Fibroblast of lung (primary cell): Measurements from ENCODE around the gene DDAH2. TPM values are rescaled to one million over a fixed set of nuclear protein-coding genes. Genes with fewer than 3 reads are reported as not detected.

ENCODE experiments used
- DNase-seq, 2 donors: peaks; one replicate each; pipeline versions ENCODE4 v3.0.0 to v3.0.0-alpha.2; 2010; ENCODE audit warnings: low read depth in 2 of 2
- H2AFZ ChIP-seq: 2 replicates; pipeline ENCODE4 v1.5.1; 2012; ENCODE audit warnings: low read length, control low read depth, inconsistent platforms
- H3K27ac ChIP-seq: 2 replicates; pipeline ENCODE4 v1.5.1; 2011; ENCODE audit warnings: low read length, control low read depth; ENCODE audit not compliant: insufficient read depth
- H3K27me3 ChIP-seq: 2 replicates; pipeline ENCODE4 v1.5.1; 2011; ENCODE audit warnings: mild to moderate bottlenecking, low read length; ENCODE audit not compliant: control insufficient read depth, insufficient read depth
- H3K36me3 ChIP-seq: 2 replicates; pipeline ENCODE4 v1.5.1; 2011; ENCODE audit warnings: low read length; ENCODE audit not compliant: control insufficient read depth, insufficient read depth
- H3K4me1 ChIP-seq: 2 replicates; pipeline ENCODE4 v1.5.1; 2011; ENCODE audit warnings: low read length; ENCODE audit not compliant: control insufficient read depth, insufficient read depth; ENCODE audit errors: extremely low read depth
- H3K4me2 ChIP-seq: 2 replicates; pipeline ENCODE4 v1.5.1; 2011; ENCODE audit warnings: low read length, control low read depth; ENCODE audit not compliant: insufficient read depth; ENCODE audit errors: extremely low read depth
- H3K4me3 ChIP-seq, 4 experiments: fragments of 200-600 bp in 1 of 4; sonication (generic) in 1 of 4; replicated peaks in 1 of 4; 2 replicates each; pipeline ENCODE4 v1.5.1; 2011 to 2016; ENCODE audit warnings: low read length in 4 of 4, low read depth in 3 of 4, mild to moderate bottlenecking in 3 of 4, control low read depth in 2 of 4, inconsistent platforms in 1 of 4, mixed read lengths in 1 of 4; ENCODE audit not compliant: insufficient read depth in 1 of 4; ENCODE audit errors: control extremely low read depth in 1 of 4
- H3K79me2 ChIP-seq: 2 replicates; pipeline ENCODE4 v1.5.1; 2012; ENCODE audit warnings: mild to moderate bottlenecking, low read length, inconsistent platforms; ENCODE audit not compliant: control insufficient read depth, insufficient read depth
- H3K9ac ChIP-seq: 2 replicates; pipeline ENCODE4 v1.5.1; 2011; ENCODE audit warnings: mild to moderate bottlenecking, low read length, control low read depth; ENCODE audit not compliant: insufficient read depth
- H3K9me3 ChIP-seq: 2 replicates; pipeline ENCODE4 v1.5.1; 2012; ENCODE audit warnings: low read depth, low read length; ENCODE audit not compliant: control insufficient read depth, insufficient read depth
- H4K20me1 ChIP-seq: 2 replicates; pipeline ENCODE4 v1.5.1; 2011; ENCODE audit warnings: low read length; ENCODE audit not compliant: control insufficient read depth, insufficient read depth; ENCODE audit errors: extremely low read depth
- CTCF ChIP-seq, 2 donors: IDR thresholded peaks in 1 of 2; conservative IDR thresholded peaks in 1 of 2; 1 replicate in 1 of 2; 2 replicates in 1 of 2; pipeline ENCODE4 v1.5.1; 2011 to 2012; ENCODE audit warnings: low read length in 2 of 2, control low read depth in 1 of 2, inconsistent platforms in 1 of 2, low read depth in 1 of 2, mild to moderate bottlenecking in 1 of 2
- EZH2 ChIP-seq: IDR thresholded peaks from 2 replicates; pipeline ENCODE4 v1.5.1; 2012; ENCODE audit warnings: low read length, control low read depth, mild to moderate bottlenecking; ENCODE audit errors: missing control alignments
- polyA plus RNA-seq, 2 donors: library from polyadenylated mRNA; depleted of rRNA in 1 of 2; stranded (reverse) in 1 of 2; unstranded in 1 of 2; fragments of >200 nt; gene quantifications; 2 replicates each; pipeline ENCODE4 v1.2.1, GENCODE V29; 2011 to 2012; ENCODE audit warnings: missing spikeins in 1 of 2
- total RNA-seq: library from RNA; depleted of rRNA; stranded (reverse); fragments of >200 nt; gene quantifications from 2 replicates; pipeline ENCODE4 v1.2.1, GENCODE V29; 2014

DDAH2 gene
- total and polyA plus RNA-seq, 2 donors (not counting 1 experiment from before 2014, with no cell fraction given): 42.5 to 119 TPM

DNA sequence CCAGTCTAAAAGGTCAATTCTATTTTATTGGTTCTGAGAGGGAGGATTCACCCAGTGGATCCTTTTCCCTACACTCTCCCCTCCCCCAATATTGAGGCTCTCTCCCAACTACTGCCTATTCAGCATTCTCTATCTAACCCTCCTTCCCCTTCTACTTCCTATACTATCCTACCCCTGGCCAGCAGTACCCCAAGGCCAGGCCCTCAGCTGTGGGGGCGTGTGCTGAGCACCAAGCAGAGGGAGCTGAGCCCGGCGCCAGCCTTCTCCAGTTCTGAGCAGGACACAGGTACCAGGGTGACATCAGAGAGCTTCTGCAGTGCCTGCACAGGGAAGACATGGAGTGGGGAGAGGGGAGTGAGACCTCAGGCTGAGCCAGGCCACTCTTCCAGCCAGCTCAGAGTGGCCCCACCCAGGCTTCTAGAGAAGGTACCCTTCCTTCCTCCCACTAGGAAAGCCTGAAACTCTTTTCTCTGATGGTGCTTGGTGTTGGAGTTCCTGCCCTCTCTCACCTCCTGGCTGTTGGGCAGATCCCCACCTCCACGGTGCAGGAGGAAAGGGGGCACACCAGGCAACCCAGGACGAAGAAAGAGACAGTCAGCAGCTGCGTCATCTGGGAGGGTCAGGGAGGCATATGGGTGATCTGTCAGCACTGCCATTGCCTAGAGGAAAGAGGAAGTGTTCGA is 1.9 kb downstream of the DDAH2 start:
- peaks cover 9% of the 10 kb centered on the region for H3K79me2 ChIP-seq
- peaks cover 22% of the 10 kb centered on the region for H3K36me3 ChIP-seq
- H3K9me3 ChIP-seq: no peaks in the 10 kb centered on the region
- H2AFZ ChIP-seq: no peak overlapping the region
- no peaks in the 10 kb centered on the region for H4K20me1 ChIP-seq
- no peak overlapping the region for H3K4me3 ChIP-seq
- no peak for DNase-seq
- no peaks in the 10 kb centered on the region for H3K27me3 ChIP-seq
- TF ChIP-seq EZH2: no peak
- no peak overlapping the region for H3K9ac ChIP-seq
- peaks cover 9% of the 10 kb centered on the region for H3K4me1 ChIP-seq
- no peak overlapping the region for H3K4me2 ChIP-seq
- H3K27ac ChIP-seq: no peak overlapping the region

- no peak overlapping the region for H3K27ac ChIP-seq
- H2AFZ ChIP-seq: no peak overlapping the region
- H3K9me3 ChIP-seq: no peaks in the 10 kb centered on the region
- peaks cover 6% of the 10 kb centered on the region for H3K79me2 ChIP-seq
- H3K9ac ChIP-seq: no peak overlapping the region
- no peak overlapping the region for H3K4me2 ChIP-seq
- peaks cover 13% of the 10 kb centered on the region for H3K36me3 ChIP-seq
- no peaks in the 10 kb centered on the region for H4K20me1 ChIP-seq
- no peak overlapping the region for H3K4me3 ChIP-seq
- peaks cover 8% of the 10 kb centered on the region for H3K4me1 ChIP-seq
- no peak for TF ChIP-seq CTCF (conservative IDR thresholded peaks at IDR 0.05 in 1 of 2, IDR thresholded peaks at IDR 0.05 in 1 of 2; ENCODE audit: low read depth in 1 of 2, low read length in 2 of 2)
- TF ChIP-seq EZH2: no peak
- DNase-seq: no peak
- H3K27me3 ChIP-seq: no peaks in the 10 kb centered on the region
Measured at GRCh38 chr6:31725502-31726350, 3.4 kb downstream of the DDAH2 start.

DNA sequence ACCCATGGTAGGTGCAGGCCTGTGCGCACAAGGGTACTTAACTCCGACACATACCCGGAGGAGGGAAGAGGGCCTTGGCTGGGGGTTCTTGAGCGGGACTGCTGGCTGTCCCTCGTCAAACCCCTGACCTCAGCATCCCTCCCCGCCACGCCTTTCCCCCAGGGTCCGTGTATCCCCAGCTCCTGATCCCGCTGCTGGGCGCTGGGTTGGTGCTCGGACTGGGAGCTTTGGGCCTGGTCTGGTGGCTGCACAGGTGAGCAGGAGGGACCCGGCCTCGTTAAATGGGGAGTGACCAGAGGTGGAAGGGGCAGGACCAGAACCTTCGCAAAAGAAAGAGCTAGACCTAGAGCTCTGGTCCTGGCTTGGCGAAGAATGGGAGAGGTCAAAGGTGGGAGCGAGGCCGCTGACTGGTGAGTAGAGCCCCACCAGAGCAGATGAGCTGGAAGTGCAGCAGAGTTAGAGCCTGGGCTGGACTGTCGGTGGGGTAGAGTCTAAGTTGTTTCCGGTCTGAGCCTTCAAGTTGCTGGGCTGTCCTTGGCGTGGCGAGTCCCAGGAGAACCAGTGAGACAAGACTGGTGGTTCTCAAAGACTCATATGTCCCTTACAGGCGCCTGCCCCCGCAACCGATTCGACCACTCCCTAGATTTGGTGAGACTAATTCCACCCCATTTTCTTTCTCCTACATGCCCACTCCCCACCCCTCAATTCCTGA is 5.0 kb downstream of the DDAH2 start:
- TF ChIP-seq EZH2: no peak
- TF ChIP-seq CTCF (conservative IDR thresholded peaks at IDR 0.05 in 1 of 2, IDR thresholded peaks at IDR 0.05 in 1 of 2; ENCODE audit: low read depth in 1 of 2, low read length in 2 of 2): no peak
- Histone ChIP-seq H3K9me3 (no peaks in the 10 kb centered on the region), H3K9ac (no peak overlapping the region), H3K36me3 (peaks cover 10% of the 10 kb centered on the region), H4K20me1 (no peaks in the 10 kb centered on the region), H2AFZ (no peak overlapping the region), H3K4me2 (no peak overlapping the region), H3K4me3 (no peak overlapping the region), H3K27me3 (no peaks in the 10 kb centered on the region), H3K27ac (no peak overlapping the region), H3K4me1 (peaks cover 5% of the 10 kb centered on the region), H3K79me2 (peaks cover 6% of the 10 kb centered on the region)
- DNase-seq: no peak
